Renal pelvis (tissue), 4 donors: ENCODE data around the gene SLC17A1. TPM values are rescaled to one million over a fixed set of nuclear protein-coding genes. Genes with fewer than 3 reads are reported as not detected.
"Not testable (repeated sequence)": the region's sequence is repeated elsewhere in the genome, so short reads cannot be mapped to it uniquely, and the experiment has no call there.

ENCODE experiments used
- DNase-seq: peaks from one replicate; pipeline ENCODE4 v3.0.0-alpha.2; 2013
- polyA plus RNA-seq, 3 donors: library from polyadenylated mRNA; unstranded; fragments of 120-200 nt; gene quantifications; one replicate each; pipeline ENCODE4 v1.2.1, GENCODE V29; 2013; ENCODE audit not compliant: insufficient read length in 3 of 3

Gene SLC17A1
- polyA plus RNA-seq, 3 donors = 24.6 to 36.0 (median 32.8) TPM

DNA sequence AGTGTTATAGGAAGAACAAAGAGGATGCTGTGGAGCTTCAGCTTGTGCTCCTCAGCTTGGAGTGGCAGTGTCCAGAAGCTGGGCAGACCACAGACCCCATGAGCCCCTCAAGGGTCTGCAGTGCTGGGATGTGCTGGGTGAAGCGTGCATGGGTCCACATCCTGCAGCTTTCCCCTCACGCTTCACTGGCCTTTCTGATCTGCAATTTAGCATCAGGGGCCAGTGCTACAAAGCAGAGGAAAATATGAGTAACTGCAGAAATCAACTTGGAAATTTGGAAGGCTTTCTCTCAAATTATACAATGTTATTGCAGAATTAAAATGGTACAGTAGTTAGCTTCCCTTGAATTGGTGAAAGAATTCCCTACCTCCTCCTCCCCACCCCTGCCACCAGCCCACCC, 67.2 kb downstream of the SLC17A1 start:
- no peak for DNase-seq

GRCh38 chr6:25757936-25758642, 73.8 kb downstream of the SLC17A1 start:
- no peak for DNase-seq

GRCh38 chr6:25756382-25757363, 75.2 kb downstream of the SLC17A1 start:
- DNase-seq = no peak

GRCh38 chr6:25755483-25755882, 76.4 kb downstream of the SLC17A1 start:
- no peak for DNase-seq

DNA sequence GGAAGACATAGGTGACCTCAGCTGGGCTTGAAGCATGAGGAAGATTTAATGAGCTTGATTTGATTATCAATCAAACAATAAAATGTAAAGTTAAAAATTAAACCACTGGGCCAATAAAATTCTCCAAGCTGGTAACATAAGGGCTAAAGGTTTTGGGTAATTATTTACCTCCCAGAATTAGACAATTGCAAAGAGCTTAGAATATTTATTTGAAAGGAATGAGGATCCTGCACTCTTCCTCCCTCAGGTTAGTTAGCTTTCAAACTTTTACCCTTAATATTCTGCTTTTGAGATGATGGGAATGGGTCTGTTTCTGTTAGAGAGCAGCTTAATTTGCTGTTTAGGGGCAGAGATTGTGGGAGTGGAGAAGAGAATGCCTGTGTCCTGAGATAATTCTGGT, 77.3 kb downstream of the SLC17A1 start, which contains the start of gene SLC17A4:
Gene SLC17A4, plus strand, starts transcription at position 208 of the 400 bp plus-strand sequence. CDS start 7,221 bp downstream, outside the sequence.
- DNase-seq = no peak

DNA sequence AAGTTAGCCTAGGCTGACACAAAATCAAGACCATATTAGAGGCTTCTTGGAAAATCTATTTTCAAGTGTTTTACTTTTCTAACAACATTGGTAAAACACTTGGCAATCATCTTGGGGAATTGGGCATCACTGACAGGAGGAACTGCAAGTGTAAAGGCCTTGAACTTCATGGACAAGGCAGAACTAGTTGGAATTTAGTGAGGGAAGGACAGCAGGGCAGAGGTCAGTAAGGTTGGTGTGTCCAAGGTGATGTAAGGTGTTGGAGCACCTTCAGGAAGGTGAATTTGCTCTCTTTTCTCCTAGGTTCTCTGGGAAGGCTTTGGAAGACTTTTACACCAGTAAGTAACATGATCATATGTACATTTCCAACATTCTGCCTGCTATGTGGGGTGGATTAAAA, 78.8 kb downstream of the SLC17A1 start:
- no peak for DNase-seq

DNA sequence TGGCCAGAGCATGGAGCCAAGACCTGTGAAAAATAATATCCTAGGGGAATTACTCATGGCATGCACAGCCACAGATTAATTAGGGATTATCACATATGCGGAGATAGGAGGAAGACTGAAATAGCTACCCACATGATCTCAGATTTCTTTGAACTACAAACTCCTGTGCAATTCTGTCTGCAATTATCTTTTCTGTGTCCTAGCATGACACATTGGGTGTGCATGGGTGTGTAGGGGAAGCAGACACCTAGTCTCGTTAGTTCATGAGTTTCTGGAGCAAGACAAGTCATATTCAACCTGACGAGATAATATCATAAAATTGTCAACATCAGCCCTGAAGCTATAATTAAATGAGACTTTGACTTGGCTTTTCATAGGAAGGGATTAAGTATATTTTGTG, 80.9 kb downstream of the SLC17A1 start:
- no peak for DNase-seq

DNA sequence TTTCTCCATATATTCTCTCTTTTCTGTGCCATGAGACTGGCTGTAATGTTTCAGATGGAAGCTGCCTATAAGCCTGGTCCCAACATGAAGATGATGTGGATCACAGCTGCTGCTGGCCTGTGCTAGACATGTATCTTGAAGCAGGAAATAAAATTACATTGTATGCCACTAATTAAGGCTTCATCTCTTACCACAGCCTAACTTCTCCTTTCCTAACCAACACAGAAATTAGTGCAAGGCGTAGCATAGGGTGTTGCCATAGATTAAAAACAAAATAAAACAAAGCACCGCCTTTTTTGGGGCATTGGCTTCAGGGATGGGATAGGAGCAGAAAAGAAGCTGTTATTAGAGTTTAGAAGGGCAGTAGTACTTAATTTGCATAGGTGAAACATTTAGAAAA, 82.0 kb downstream of the SLC17A1 start:
- no peak for DNase-seq

GRCh38 chr6:25748601-25749517, 83.0 kb downstream of the SLC17A1 start:
- DNase-seq = not testable (repeated sequence)

GRCh38 chr6:25748049-25748448, 83.8 kb downstream of the SLC17A1 start:
- no peak for DNase-seq

DNA sequence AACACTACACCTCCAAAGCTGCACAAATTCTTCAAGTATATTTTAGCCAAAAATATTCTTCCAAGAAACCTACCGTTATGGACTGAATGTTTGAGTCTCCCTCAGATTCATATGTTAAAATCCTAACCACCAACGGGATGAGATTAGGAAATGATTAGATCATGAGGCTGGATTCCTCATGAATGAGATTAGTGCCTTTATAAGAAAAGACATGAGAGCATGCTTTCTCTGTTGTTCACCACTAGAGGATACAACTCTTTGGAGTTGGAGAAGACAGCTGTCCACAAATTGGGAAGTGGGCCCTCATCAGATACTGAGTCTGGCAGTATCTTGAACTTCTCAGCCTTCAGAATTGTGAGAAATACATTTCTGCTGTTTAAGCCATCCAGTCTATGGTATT, 84.4 kb downstream of the SLC17A1 start:
- DNase-seq = no peak

DNA sequence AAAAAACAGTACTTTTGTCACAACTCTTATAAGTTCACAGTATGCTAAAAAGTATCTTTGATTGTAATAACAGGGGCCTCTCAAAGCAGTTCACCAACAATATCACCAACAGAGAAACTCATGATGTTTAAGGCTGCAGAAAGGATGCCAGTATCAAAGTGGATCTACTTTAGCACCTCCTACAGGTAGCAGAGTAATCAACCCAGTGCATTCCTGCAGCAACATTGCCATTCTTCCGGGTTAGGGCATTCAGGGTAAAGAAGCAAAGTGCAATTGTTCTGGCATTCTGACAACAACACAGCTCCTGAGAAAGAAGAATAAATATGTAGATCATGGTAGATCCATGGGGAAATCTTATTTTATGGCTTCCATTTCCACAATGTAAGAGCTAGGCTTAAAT, 84.9 kb downstream of the SLC17A1 start:
- DNase-seq = no peak

GRCh38 chr6:25745836-25746235, 86.0 kb downstream of the SLC17A1 start:
- no peak for DNase-seq

GRCh38 chr6:25743868-25744267, 88.0 kb downstream of the SLC17A1 start:
- DNase-seq = no peak

GRCh38 chr6:25735261-25735660, 96.6 kb downstream of the SLC17A1 start:
- DNase-seq = no peak

Other genes with a start within 250 kb of the SLC17A1 start
- gene SCGN, start 179.8 kb downstream of the SLC17A1 start, polyA plus RNA-seq = under 1 TPM; 0.12 to 0.22 (median 0.21) TPM
- 1 to 10 TPM; 1.4 to 2.7 (median 2.2) TPM for gene SLC17A4, start 77.3 kb downstream of the SLC17A1 start, polyA plus RNA-seq
- 1 to 10 TPM in 1 of 3 donors, under 1 TPM in 2; 0.47 to 1.2 (median 0.95) TPM for gene SLC17A3, start 42.2 kb upstream of the SLC17A1 start, polyA plus RNA-seq
- gene SLC17A2, start 98.6 kb upstream of the SLC17A1 start, polyA plus RNA-seq = 1 to 10 TPM in 1 of 3 donors, under 1 TPM in 2; 0.43 to 1.0 (median 0.74) TPM
- 10 to 100 TPM in 2 of 3 donors, 1 to 10 TPM in 1; 9.2 to 16.7 (median 11.9) TPM for gene TRIM38, start 130.8 kb upstream of the SLC17A1 start, polyA plus RNA-seq